Measurements from ENCODE around the gene DAND5.

DAND5 gene

GRCh38 chr19:13017306-13018034 lies 48.1 kb downstream of the DAND5 start:
- no peak overlapping the region for H3K4me3 ChIP-seq (ENCODE audit: low read depth, low read length)
- TF ChIP-seq, protein P1, sequence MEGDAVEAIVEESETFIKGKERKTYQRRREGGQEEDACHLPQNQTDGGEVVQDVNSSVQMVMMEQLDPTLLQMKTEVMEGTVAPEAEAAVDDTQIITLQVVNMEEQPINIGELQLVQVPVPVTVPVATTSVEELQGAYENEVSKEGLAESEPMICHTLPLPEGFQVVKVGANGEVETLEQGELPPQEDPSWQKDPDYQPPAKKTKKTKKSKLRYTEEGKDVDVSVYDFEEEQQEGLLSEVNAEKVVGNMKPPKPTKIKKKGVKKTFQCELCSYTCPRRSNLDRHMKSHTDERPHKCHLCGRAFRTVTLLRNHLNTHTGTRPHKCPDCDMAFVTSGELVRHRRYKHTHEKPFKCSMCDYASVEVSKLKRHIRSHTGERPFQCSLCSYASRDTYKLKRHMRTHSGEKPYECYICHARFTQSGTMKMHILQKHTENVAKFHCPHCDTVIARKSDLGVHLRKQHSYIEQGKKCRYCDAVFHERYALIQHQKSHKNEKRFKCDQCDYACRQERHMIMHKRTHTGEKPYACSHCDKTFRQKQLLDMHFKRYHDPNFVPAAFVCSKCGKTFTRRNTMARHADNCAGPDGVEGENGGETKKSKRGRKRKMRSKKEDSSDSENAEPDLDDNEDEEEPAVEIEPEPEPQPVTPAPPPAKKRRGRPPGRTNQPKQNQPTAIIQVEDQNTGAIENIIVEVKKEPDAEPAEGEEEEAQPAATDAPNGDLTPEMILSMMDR (IDR thresholded peaks at IDR 0.05; ENCODE audit: low read depth, low read length) = no peak

- no peak overlapping the region for H3K4me3 ChIP-seq (ENCODE audit: low read depth, low read length)
- TF ChIP-seq, protein P1 (IDR thresholded peaks at IDR 0.05; ENCODE audit: low read depth, low read length) = no peak
Observed at GRCh38 chr19:13018035-13018914, 48.9 kb downstream of the DAND5 start.

DNA sequence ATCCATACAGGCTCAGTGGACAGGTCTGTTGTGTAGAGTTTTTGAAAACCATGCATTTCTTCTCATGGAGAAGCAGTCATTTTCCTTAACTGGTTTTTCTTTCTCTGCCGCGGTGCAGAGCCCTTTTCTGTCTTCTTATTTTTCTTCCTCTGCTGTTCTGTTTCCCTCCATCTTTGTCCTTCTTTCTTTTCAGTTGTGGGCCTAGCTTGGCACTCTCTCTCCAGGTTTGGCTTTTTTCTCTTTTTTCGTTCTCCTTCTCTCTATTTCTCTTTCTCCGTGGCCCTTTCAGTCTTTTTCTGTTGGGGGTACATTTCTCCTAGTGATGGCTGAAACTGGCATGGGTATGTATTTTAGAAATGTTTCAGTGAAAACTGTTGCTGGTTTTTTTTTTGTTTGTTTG lies 50.0 kb downstream of the DAND5 start:
- H3K4me3 ChIP-seq (ENCODE audit: low read depth, low read length) = no peak overlapping the region
- TF ChIP-seq, protein P1 (IDR thresholded peaks at IDR 0.05; ENCODE audit: low read depth, low read length) = no peak

- TF ChIP-seq, protein P1 (IDR thresholded peaks at IDR 0.05; ENCODE audit: low read depth, low read length) = no peak
- H3K4me3 ChIP-seq (ENCODE audit: low read depth, low read length) = no peak overlapping the region
Observed at GRCh38 chr19:13020002-13020414, 50.6 kb downstream of the DAND5 start.

DNA sequence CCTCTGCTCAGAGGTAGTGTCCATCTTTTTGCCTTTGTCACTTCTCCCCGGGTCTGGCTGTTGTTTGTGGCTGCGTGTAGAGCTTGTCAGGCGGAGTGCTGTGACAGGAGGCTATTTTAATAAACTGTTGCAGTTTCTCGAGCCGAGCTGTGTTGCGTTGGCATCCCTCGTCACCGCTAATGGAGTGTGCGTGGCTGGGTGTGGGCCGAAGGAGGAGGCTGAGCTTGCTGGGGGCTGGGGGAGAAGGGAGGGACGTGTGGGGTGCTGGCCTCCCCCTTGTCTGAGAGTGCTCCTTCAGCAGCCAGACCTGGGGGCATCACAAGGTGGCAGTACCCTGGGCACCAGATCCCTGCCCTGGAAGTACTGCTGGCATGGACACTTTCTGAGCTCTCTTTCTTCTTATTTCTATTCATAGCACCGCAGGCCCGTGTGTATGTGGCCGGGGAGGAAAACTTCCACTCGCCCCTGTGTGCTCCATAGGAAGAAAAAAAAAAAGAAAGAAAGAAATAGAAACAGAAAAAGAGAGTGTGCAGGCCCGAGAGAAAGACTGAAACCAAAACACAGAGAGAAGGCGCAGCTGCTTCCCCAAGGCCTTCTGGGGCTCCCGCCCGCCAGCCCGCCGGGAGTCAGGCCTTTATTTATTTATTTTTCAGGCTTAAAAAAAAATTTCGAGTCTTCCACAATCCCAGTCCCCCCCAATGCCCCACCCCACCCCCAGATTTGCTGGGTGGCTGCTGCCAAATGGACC lies 52.9 kb downstream of the DAND5 start:
- H3K4me3 ChIP-seq (ENCODE audit: low read depth, low read length) = peak overlapping the region; percentile 64
- TF ChIP-seq, protein P1 (IDR thresholded peaks at IDR 0.05; ENCODE audit: low read depth, low read length) = no peak

- TF ChIP-seq, protein P1 (IDR thresholded peaks at IDR 0.05; ENCODE audit: low read depth, low read length) = no peak
- peak overlapping the region; percentile 64 for H3K4me3 ChIP-seq (ENCODE audit: low read depth, low read length)
Observed at GRCh38 chr19:13022859-13023636, 53.7 kb downstream of the DAND5 start.

Measured in WI38 (cell line).